Esophagus muscularis mucosa (tissue), 4 donors: ENCODE data around the gene CALR. TPM values are rescaled to one million over a fixed set of nuclear protein-coding genes. Genes with fewer than 3 reads are reported as not detected.

Experiments
- DNase-seq: peaks from one replicate; pipeline ENCODE4 v3.0.0-alpha.2; 2017; ENCODE audit errors: extremely low spot score
- H3K27ac ChIP-seq, 4 donors: fragments of 200-600 bp; sonication (generic); replicated peaks in 1 of 4; 1 replicate in 3 of 4; 2 replicates in 1 of 4; pipeline ENCODE4 v1.5.1; 2016 to 2019; ENCODE audit warnings: mild to moderate bottlenecking in 1 of 4
- H3K27me3 ChIP-seq, 4 donors: fragments of 200-600 bp; sonication (generic); one replicate each; pipeline versions ENCODE4 v1.5.1 to v1.6.0; 2016 to 2019
- H3K36me3 ChIP-seq, 4 donors: fragments of 200-600 bp; sonication (generic); one replicate each; pipeline ENCODE4 v1.5.1; 2016 to 2019
- H3K4me1 ChIP-seq, 4 donors: fragments of 200-600 bp; sonication (generic); one replicate each; pipeline ENCODE4 v1.5.1; 2016 to 2019
- H3K4me3 ChIP-seq, 4 donors: fragments of 200-600 bp; sonication (generic); 1 replicate in 2 of 4; 2 replicates in 2 of 4; pipeline ENCODE4 v1.5.1; 2016 to 2019; ENCODE audit warnings: mild to moderate bottlenecking in 4 of 4, moderate library complexity in 1 of 4
- H3K9me3 ChIP-seq, 4 donors: fragments of 200-600 bp; sonication (generic); 1 replicate in 3 of 4; 2 replicates in 1 of 4; pipeline ENCODE4 v1.5.1; 2016 to 2019
- CTCF ChIP-seq, 3 experiments: fragments of 200-600 bp in 2 of 3; fragments of 450-650 bp in 1 of 3; sonication (generic) in 2 of 3; IDR thresholded peaks; one replicate each; pipeline ENCODE4 v1.5.1; 2017 to 2019; ENCODE audit warnings: antibody characterized with exemption in 3 of 3, mild to moderate bottlenecking in 2 of 3, moderate library complexity in 1 of 3
- EP300 ChIP-seq: sonication (generic); formaldehyde crosslinking; IDR thresholded peaks from one replicate; pipeline ENCODE4 v1.6.1; 2017; ENCODE audit warnings: antibody characterized with exemption
- POLR2A ChIP-seq: fragments of 450-650 bp; IDR thresholded peaks from one replicate; pipeline ENCODE4 v1.6.1; 2017; ENCODE audit warnings: antibody characterized with exemption, moderate library complexity, mild to moderate bottlenecking, low read depth
- POLR2AphosphoS5 ChIP-seq, 2 donors: sonication (generic); formaldehyde crosslinking; IDR thresholded peaks; one replicate each; pipeline ENCODE4 v1.6.1; 2017; ENCODE audit warnings: antibody characterized with exemption in 2 of 2
- WGBS: methylation state at CpG from one replicate; pipeline ENCODE4 v1.1.5; 2018; 5-methylcytosine and 5-hydroxymethylcytosine counted together
- intact Hi-C: fragments of 100-400 bp; cut with DNase I; formaldehyde crosslinking; loops from one replicate; pipeline ENCODE4 v1.15.1; 2023
- total RNA-seq, 4 donors: library from RNA; depleted of rRNA; stranded (reverse); fragments of >200 nt; gene quantifications; one replicate each; pipeline versions ENCODE4 v1.1.0 to v1.2.1, GENCODE V29; 2016

CALR gene
- total RNA-seq, 4 donors from 2014 or later = 200 to 300 (median 270) TPM

- no peak for TF ChIP-seq POLR2A
- TF ChIP-seq CTCF (IDR thresholded peaks at IDR 0.05) = no peak
- no peak for TF ChIP-seq POLR2AphosphoS5 (IDR thresholded peaks at IDR 0.05)
- no peak for TF ChIP-seq EP300
- Histone ChIP-seq H3K4me3 (no peak overlapping the region), H3K27ac (no peak overlapping the region), H3K36me3 (peaks cover 32 to 60% (median 54%) of the 10 kb centered on the region in 4 donors), H3K4me1 (peaks cover 14 to 24% (median 22%) of the 10 kb centered on the region in 4 donors), H3K9me3 (no peaks in the 10 kb centered on the region), H3K27me3 (no peaks in the 10 kb centered on the region)
- intact Hi-C loops = no loop called here
- 92% methylated on average over 5 of the region's 5 CpGs for WGBS
- no peak for DNase-seq
These were observed 44.8 kb upstream of the CALR start for GRCh38 chr19:12893582-12893981.

GRCh38 chr19:12896460-12896859 is 41.9 kb upstream of the CALR start:
- Histone ChIP-seq H3K4me1 (peaks cover 8 to 13% (median 12%) of the 10 kb centered on the region in 4 donors), H3K9me3 (no peaks in the 10 kb centered on the region), H3K27ac (no peak overlapping the region), H3K4me3 (no peak overlapping the region), H3K27me3 (no peaks in the 10 kb centered on the region), H3K36me3 (peaks cover 32 to 87% (median 66%) of the 10 kb centered on the region in 4 donors)
- WGBS = 100% methylated on average over 10 of the region's 17 CpGs
- intact Hi-C loops = no loop called here
- TF ChIP-seq CTCF (IDR thresholded peaks at IDR 0.05) (no peak), EP300 (no peak), POLR2AphosphoS5 (IDR thresholded peaks at IDR 0.05) (no peak), POLR2A (no peak)
- no peak for DNase-seq

- no peak overlapping the region for H3K4me3 ChIP-seq
- H3K27me3 ChIP-seq = no peaks in the 10 kb centered on the region
- H3K36me3 ChIP-seq = peaks cover 22 to 72% (median 44%) of the 10 kb centered on the region in 4 donors
- intact Hi-C loops = no loop called here
- no peaks in the 10 kb centered on the region for H3K9me3 ChIP-seq
- no peak for TF ChIP-seq POLR2A
- no peak for TF ChIP-seq POLR2AphosphoS5 (IDR thresholded peaks at IDR 0.05)
- TF ChIP-seq CTCF (IDR thresholded peaks at IDR 0.05) = no peak
- no peak for TF ChIP-seq EP300
- WGBS = 91% methylated on average over 10 of the region's 10 CpGs
- H3K4me1 ChIP-seq = no peaks in the 10 kb centered on the region
- H3K27ac ChIP-seq = no peak overlapping the region
- DNase-seq = no peak
These were observed 38.4 kb upstream of the CALR start for GRCh38 chr19:12899891-12900518.

- no peak for DNase-seq
- TF ChIP-seq POLR2AphosphoS5 (IDR thresholded peaks at IDR 0.05) = no peak
- no peak for TF ChIP-seq CTCF (IDR thresholded peaks at IDR 0.05)
- TF ChIP-seq EP300 = no peak
- no peak for TF ChIP-seq POLR2A
- no peaks in the 10 kb centered on the region for H3K27me3 ChIP-seq
- H3K4me3 ChIP-seq = no peak overlapping the region
- H3K4me1 ChIP-seq = peaks cover under 1 to 5% (median 3%) of the 10 kb centered on the region in 4 donors
- 79% methylated on average over 9 of the region's 9 CpGs for WGBS
- no peaks in the 10 kb centered on the region for H3K9me3 ChIP-seq
- H3K36me3 ChIP-seq = peaks cover 0 to 8% (median 0%) of the 10 kb centered on the region in 4 donors
- intact Hi-C loops = no loop called here
- no peak overlapping the region for H3K27ac ChIP-seq
These were observed 31.2 kb upstream of the CALR start for GRCh38 chr19:12907166-12907565.
